Measurements from ENCODE around the gene UNC5C.
"Not testable (repeated sequence)": the region's sequence is repeated elsewhere in the genome, so short reads cannot be mapped to it uniquely, and the experiment has no call there.

The UNC5C gene

GRCh38 chr4:95159384-95159783 is 389.4 kb downstream of the UNC5C start:
- Histone ChIP-seq H3K27ac (ENCODE audit: low read depth in 2 of 2, low read length in 2 of 2) (no peak overlapping the region), H3K36me3 (ENCODE audit: control insufficient read depth in 2 of 2, insufficient read depth in 2 of 2, low read length in 2 of 2) (no peaks in the 10 kb centered on the region), H3K4me3 (ENCODE audit: low read length in 2 of 2) (no peak overlapping the region), H3K4me1 (ENCODE audit: control insufficient read depth in 2 of 2, insufficient read depth in 2 of 2, low read length in 2 of 2) (no peaks in the 10 kb centered on the region), H3K9me3 (ENCODE audit: control insufficient read depth in 2 of 2, low read length in 2 of 2) (no peaks in the 10 kb centered on the region), H3K9ac (ENCODE audit: low read depth in 1 of 2, low read length in 2 of 2) (no peak overlapping the region), H3K27me3 (ENCODE audit: control insufficient read depth in 2 of 2, insufficient read depth in 2 of 2, low read length in 2 of 2) (no peaks in the 10 kb centered on the region)

- no peaks in the 10 kb centered on the region for H3K36me3 ChIP-seq (ENCODE audit: control insufficient read depth in 2 of 2, insufficient read depth in 2 of 2, low read length in 2 of 2)
- no peaks in the 10 kb centered on the region for H3K27me3 ChIP-seq (ENCODE audit: control insufficient read depth in 2 of 2, insufficient read depth in 2 of 2, low read length in 2 of 2)
- H3K4me1 ChIP-seq (ENCODE audit: control insufficient read depth in 2 of 2, insufficient read depth in 2 of 2, low read length in 2 of 2): no peaks in the 10 kb centered on the region
- H3K27ac ChIP-seq (ENCODE audit: low read depth in 2 of 2, low read length in 2 of 2): no peak overlapping the region
- no peak overlapping the region for H3K4me3 ChIP-seq (ENCODE audit: low read length in 2 of 2)
- H3K9ac ChIP-seq (ENCODE audit: low read depth in 1 of 2, low read length in 2 of 2): no peak overlapping the region
- H3K9me3 ChIP-seq (ENCODE audit: control insufficient read depth in 2 of 2, low read length in 2 of 2): no peaks in the 10 kb centered on the region
Observed at GRCh38 chr4:95158626-95159025, 390.1 kb downstream of the UNC5C start.

GRCh38 chr4:95158045-95158444 is 390.7 kb downstream of the UNC5C start:
- Histone ChIP-seq H3K36me3 (ENCODE audit: control insufficient read depth in 2 of 2, insufficient read depth in 2 of 2, low read length in 2 of 2) (no peaks in the 10 kb centered on the region), H3K9ac (ENCODE audit: low read depth in 1 of 2, low read length in 2 of 2) (no peak overlapping the region), H3K9me3 (ENCODE audit: control insufficient read depth in 2 of 2, low read length in 2 of 2) (no peaks in the 10 kb centered on the region), H3K27ac (ENCODE audit: low read depth in 2 of 2, low read length in 2 of 2) (no peak overlapping the region), H3K27me3 (ENCODE audit: control insufficient read depth in 2 of 2, insufficient read depth in 2 of 2, low read length in 2 of 2) (no peaks in the 10 kb centered on the region), H3K4me1 (ENCODE audit: control insufficient read depth in 2 of 2, insufficient read depth in 2 of 2, low read length in 2 of 2) (no peaks in the 10 kb centered on the region), H3K4me3 (ENCODE audit: low read length in 2 of 2) (no peak overlapping the region)

- H3K36me3 ChIP-seq (ENCODE audit: control insufficient read depth in 2 of 2, insufficient read depth in 2 of 2, low read length in 2 of 2): no peaks in the 10 kb centered on the region
- no peak overlapping the region for H3K9ac ChIP-seq (ENCODE audit: low read depth in 1 of 2, low read length in 2 of 2)
Observed at GRCh38 chr4:95157596-95157995, 391.2 kb downstream of the UNC5C start.

GRCh38 chr4:95156452-95156765 is 392.4 kb downstream of the UNC5C start:
- Histone ChIP-seq H3K4me3 (ENCODE audit: low read length in 2 of 2) (no peak overlapping the region), H3K9ac (ENCODE audit: low read depth in 1 of 2, low read length in 2 of 2) (no peak overlapping the region), H3K27ac (ENCODE audit: low read depth in 2 of 2, low read length in 2 of 2) (no peak overlapping the region), H3K27me3 (ENCODE audit: control insufficient read depth in 2 of 2, insufficient read depth in 2 of 2, low read length in 2 of 2) (no peaks in the 10 kb centered on the region), H3K36me3 (ENCODE audit: control insufficient read depth in 2 of 2, insufficient read depth in 2 of 2, low read length in 2 of 2) (no peaks in the 10 kb centered on the region), H3K4me1 (ENCODE audit: control insufficient read depth in 2 of 2, insufficient read depth in 2 of 2, low read length in 2 of 2) (no peaks in the 10 kb centered on the region), H3K9me3 (ENCODE audit: control insufficient read depth in 2 of 2, low read length in 2 of 2) (no peaks in the 10 kb centered on the region)

More at GRCh38 chr4:95157596-95157995, 391.2 kb downstream of the UNC5C start:
- Histone ChIP-seq H3K27me3 (ENCODE audit: control insufficient read depth in 2 of 2, insufficient read depth in 2 of 2, low read length in 2 of 2) (no peaks in the 10 kb centered on the region), H3K4me1 (ENCODE audit: control insufficient read depth in 2 of 2, insufficient read depth in 2 of 2, low read length in 2 of 2) (no peaks in the 10 kb centered on the region), H3K9me3 (ENCODE audit: control insufficient read depth in 2 of 2, low read length in 2 of 2) (no peaks in the 10 kb centered on the region), H3K4me3 (ENCODE audit: low read length in 2 of 2) (no peak overlapping the region), H3K27ac (ENCODE audit: low read depth in 2 of 2, low read length in 2 of 2) (no peak overlapping the region)

- Histone ChIP-seq H3K36me3 (ENCODE audit: control insufficient read depth in 2 of 2, insufficient read depth in 2 of 2, low read length in 2 of 2) (no peaks in the 10 kb centered on the region), H3K4me1 (ENCODE audit: control insufficient read depth in 2 of 2, insufficient read depth in 2 of 2, low read length in 2 of 2) (no peaks in the 10 kb centered on the region), H3K4me3 (ENCODE audit: low read length in 2 of 2) (no peak overlapping the region), H3K9me3 (ENCODE audit: control insufficient read depth in 2 of 2, low read length in 2 of 2) (no peaks in the 10 kb centered on the region), H3K27me3 (ENCODE audit: control insufficient read depth in 2 of 2, insufficient read depth in 2 of 2, low read length in 2 of 2) (no peaks in the 10 kb centered on the region), H3K27ac (ENCODE audit: low read depth in 2 of 2, low read length in 2 of 2) (no peak overlapping the region), H3K9ac (ENCODE audit: low read depth in 1 of 2, low read length in 2 of 2) (no peak overlapping the region)
Observed at GRCh38 chr4:95155759-95156451, 392.9 kb downstream of the UNC5C start.

GRCh38 chr4:95153182-95153581 is 395.6 kb downstream of the UNC5C start:
- H3K4me3 ChIP-seq (ENCODE audit: low read length in 2 of 2): no peak overlapping the region
- H3K9me3 ChIP-seq (ENCODE audit: control insufficient read depth in 2 of 2, low read length in 2 of 2): no peaks in the 10 kb centered on the region
- H3K9ac ChIP-seq (ENCODE audit: low read depth in 1 of 2, low read length in 2 of 2): no peak overlapping the region
- H3K27me3 ChIP-seq (ENCODE audit: control insufficient read depth in 2 of 2, insufficient read depth in 2 of 2, low read length in 2 of 2): no peaks in the 10 kb centered on the region
- no peaks in the 10 kb centered on the region for H3K4me1 ChIP-seq (ENCODE audit: control insufficient read depth in 2 of 2, insufficient read depth in 2 of 2, low read length in 2 of 2)
- no peak overlapping the region for H3K27ac ChIP-seq (ENCODE audit: low read depth in 2 of 2, low read length in 2 of 2)
- H3K36me3 ChIP-seq (ENCODE audit: control insufficient read depth in 2 of 2, insufficient read depth in 2 of 2, low read length in 2 of 2): no peaks in the 10 kb centered on the region

- Histone ChIP-seq H3K27ac (ENCODE audit: low read depth in 2 of 2, low read length in 2 of 2) (no peak overlapping the region), H3K4me1 (ENCODE audit: control insufficient read depth in 2 of 2, insufficient read depth in 2 of 2, low read length in 2 of 2) (no peaks in the 10 kb centered on the region), H3K27me3 (ENCODE audit: control insufficient read depth in 2 of 2, insufficient read depth in 2 of 2, low read length in 2 of 2) (no peaks in the 10 kb centered on the region), H3K9me3 (ENCODE audit: control insufficient read depth in 2 of 2, low read length in 2 of 2) (no peaks in the 10 kb centered on the region), H3K4me3 (ENCODE audit: low read length in 2 of 2) (no peak overlapping the region), H3K36me3 (ENCODE audit: control insufficient read depth in 2 of 2, insufficient read depth in 2 of 2, low read length in 2 of 2) (no peaks in the 10 kb centered on the region), H3K9ac (ENCODE audit: low read depth in 1 of 2, low read length in 2 of 2) (no peak overlapping the region)
Observed at GRCh38 chr4:95151255-95151654, 397.5 kb downstream of the UNC5C start.

GRCh38 chr4:95142932-95143331 is 405.8 kb downstream of the UNC5C start:
- no peaks in the 10 kb centered on the region for H3K9me3 ChIP-seq (ENCODE audit: control insufficient read depth in 2 of 2, low read length in 2 of 2)
- H3K4me3 ChIP-seq (ENCODE audit: low read length in 2 of 2): no peak overlapping the region
- H3K27ac ChIP-seq (ENCODE audit: low read depth in 2 of 2, low read length in 2 of 2): no peak overlapping the region
- no peaks in the 10 kb centered on the region for H3K27me3 ChIP-seq (ENCODE audit: control insufficient read depth in 2 of 2, insufficient read depth in 2 of 2, low read length in 2 of 2)
- H3K36me3 ChIP-seq (ENCODE audit: control insufficient read depth in 2 of 2, insufficient read depth in 2 of 2, low read length in 2 of 2): no peaks in the 10 kb centered on the region
- no peaks in the 10 kb centered on the region for H3K4me1 ChIP-seq (ENCODE audit: control insufficient read depth in 2 of 2, insufficient read depth in 2 of 2, low read length in 2 of 2)
- no peak overlapping the region for H3K9ac ChIP-seq (ENCODE audit: low read depth in 1 of 2, low read length in 2 of 2)

- Histone ChIP-seq H3K9ac (ENCODE audit: low read depth in 1 of 2, low read length in 2 of 2) (no peak overlapping the region), H3K4me3 (ENCODE audit: low read length in 2 of 2) (no peak overlapping the region), H3K4me1 (ENCODE audit: control insufficient read depth in 2 of 2, insufficient read depth in 2 of 2, low read length in 2 of 2) (no peaks in the 10 kb centered on the region), H3K27me3 (ENCODE audit: control insufficient read depth in 2 of 2, insufficient read depth in 2 of 2, low read length in 2 of 2) (no peaks in the 10 kb centered on the region), H3K27ac (ENCODE audit: low read depth in 2 of 2, low read length in 2 of 2) (no peak overlapping the region), H3K36me3 (ENCODE audit: control insufficient read depth in 2 of 2, insufficient read depth in 2 of 2, low read length in 2 of 2) (no peaks in the 10 kb centered on the region), H3K9me3 (ENCODE audit: control insufficient read depth in 2 of 2, low read length in 2 of 2) (no peaks in the 10 kb centered on the region)
Observed at GRCh38 chr4:95141361-95141760, 407.4 kb downstream of the UNC5C start.

- not testable (repeated sequence) for H3K4me3 ChIP-seq (ENCODE audit: low read length in 2 of 2); H3K27ac ChIP-seq (ENCODE audit: low read depth in 2 of 2, low read length in 2 of 2); H3K36me3 ChIP-seq (ENCODE audit: control insufficient read depth in 2 of 2, insufficient read depth in 2 of 2, low read length in 2 of 2); H3K27me3 ChIP-seq (ENCODE audit: control insufficient read depth in 2 of 2, insufficient read depth in 2 of 2, low read length in 2 of 2); H3K4me1 ChIP-seq (ENCODE audit: control insufficient read depth in 2 of 2, insufficient read depth in 2 of 2, low read length in 2 of 2); H3K9ac ChIP-seq (ENCODE audit: low read depth in 1 of 2, low read length in 2 of 2); H3K9me3 ChIP-seq (ENCODE audit: control insufficient read depth in 2 of 2, low read length in 2 of 2)
Observed at GRCh38 chr4:95139424-95139823, 409.3 kb downstream of the UNC5C start.

Measured in mucosa of rectum (tissue), 2 donors.